Lower leg skin (tissue), 3 donors: ENCODE measurements around the gene CD226.

Experiments used
- CTCF ChIP-seq, 3 donors: fragments of 450-650 bp; IDR thresholded peaks; one replicate each; pipeline ENCODE4 v1.5.1; 2016; ENCODE audit warnings: antibody characterized with exemption in 3 of 3, mild to moderate bottlenecking in 3 of 3, moderate library complexity in 2 of 3
- POLR2A ChIP-seq, 2 donors: fragments of 450-650 bp; IDR thresholded peaks; one replicate each; pipeline ENCODE4 v1.6.1; 2016 to 2017; ENCODE audit warnings: antibody characterized with exemption in 2 of 2, mild to moderate bottlenecking in 1 of 2, moderate library complexity in 1 of 2

GRCh38 chr18:69858897-69859296, 88.8 kb downstream of the CD226 start:
- TF ChIP-seq CTCF (IDR thresholded peaks at IDR 0.05) = no peak
- TF ChIP-seq POLR2A (IDR thresholded peaks at IDR 0.05) = no peak
